Esophagus (tissue), 2 donors: Measurements from ENCODE around the gene LIN37. TPM values are rescaled to one million over a fixed set of nuclear protein-coding genes. Genes with fewer than 3 reads are reported as not detected.
A peak's percentile ranks its signal among the peaks of the same experiment; 100 is the strongest.

ENCODE experiments used
- H3K27ac ChIP-seq, 2 donors: one replicate each; pipeline ENCODE4 v1.5.1; 2013; ENCODE audit warnings: low read depth in 2 of 2, mild to moderate bottlenecking in 2 of 2, inconsistent platforms in 1 of 2, low read length in 1 of 2, moderate library complexity in 1 of 2
- H3K27me3 ChIP-seq, 2 donors: one replicate each; pipeline ENCODE4 v1.6.1; 2013; ENCODE audit warnings: low read length in 2 of 2, control low read depth in 1 of 2, mild to moderate bottlenecking in 1 of 2; ENCODE audit not compliant: insufficient read depth in 2 of 2, control insufficient read depth in 1 of 2
- H3K36me3 ChIP-seq, 2 donors: one replicate each; pipeline ENCODE4 v1.6.1; 2013; ENCODE audit warnings: low read length in 1 of 2; ENCODE audit not compliant: control insufficient read depth in 2 of 2, insufficient read depth in 2 of 2
- H3K4me1 ChIP-seq, 2 donors: one replicate each; pipeline ENCODE4 v1.6.1; 2013; ENCODE audit warnings: low read length in 1 of 2; ENCODE audit not compliant: control insufficient read depth in 2 of 2, insufficient read depth in 2 of 2
- H3K4me3 ChIP-seq, 2 donors: one replicate each; pipeline ENCODE4 v1.5.1; 2013; ENCODE audit warnings: low read length in 2 of 2, mild to moderate bottlenecking in 2 of 2, low read depth in 1 of 2, moderate library complexity in 1 of 2
- H3K9me3 ChIP-seq, 2 donors: one replicate each; pipeline ENCODE4 v1.6.1; 2013; ENCODE audit warnings: mild to moderate bottlenecking in 2 of 2, low read depth in 1 of 2, low read length in 1 of 2, moderate library complexity in 1 of 2; ENCODE audit not compliant: control insufficient read depth in 2 of 2, insufficient read depth in 1 of 2
- WGBS, 2 donors: extraction: QIAGEN DNeasy Blood & Tissue Kit; methylation state at CpG; one replicate each; pipeline ENCODE4 v1.1.7; 2013; 5-methylcytosine and 5-hydroxymethylcytosine counted together
- polyA plus RNA-seq, 2 donors: library from polyadenylated mRNA; stranded (reverse); fragments of 200-250 nt; gene quantifications; one replicate each; pipeline ENCODE4 v1.2.3, GENCODE V29; 2013
- donor health status: healthy with polysubstance abuse.
- donor health status: Bipolar disorder and iron deficiency.

LIN37 gene, protein sequence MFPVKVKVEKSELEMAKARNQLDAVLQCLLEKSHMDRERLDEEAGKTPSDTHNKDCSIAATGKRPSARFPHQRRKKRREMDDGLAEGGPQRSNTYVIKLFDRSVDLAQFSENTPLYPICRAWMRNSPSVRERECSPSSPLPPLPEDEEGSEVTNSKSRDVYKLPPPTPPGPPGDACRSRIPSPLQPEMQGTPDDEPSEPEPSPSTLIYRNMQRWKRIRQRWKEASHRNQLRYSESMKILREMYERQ
- polyA plus RNA-seq, result 10 to 100 TPM; 10.6 to 20.9 TPM

DNA sequence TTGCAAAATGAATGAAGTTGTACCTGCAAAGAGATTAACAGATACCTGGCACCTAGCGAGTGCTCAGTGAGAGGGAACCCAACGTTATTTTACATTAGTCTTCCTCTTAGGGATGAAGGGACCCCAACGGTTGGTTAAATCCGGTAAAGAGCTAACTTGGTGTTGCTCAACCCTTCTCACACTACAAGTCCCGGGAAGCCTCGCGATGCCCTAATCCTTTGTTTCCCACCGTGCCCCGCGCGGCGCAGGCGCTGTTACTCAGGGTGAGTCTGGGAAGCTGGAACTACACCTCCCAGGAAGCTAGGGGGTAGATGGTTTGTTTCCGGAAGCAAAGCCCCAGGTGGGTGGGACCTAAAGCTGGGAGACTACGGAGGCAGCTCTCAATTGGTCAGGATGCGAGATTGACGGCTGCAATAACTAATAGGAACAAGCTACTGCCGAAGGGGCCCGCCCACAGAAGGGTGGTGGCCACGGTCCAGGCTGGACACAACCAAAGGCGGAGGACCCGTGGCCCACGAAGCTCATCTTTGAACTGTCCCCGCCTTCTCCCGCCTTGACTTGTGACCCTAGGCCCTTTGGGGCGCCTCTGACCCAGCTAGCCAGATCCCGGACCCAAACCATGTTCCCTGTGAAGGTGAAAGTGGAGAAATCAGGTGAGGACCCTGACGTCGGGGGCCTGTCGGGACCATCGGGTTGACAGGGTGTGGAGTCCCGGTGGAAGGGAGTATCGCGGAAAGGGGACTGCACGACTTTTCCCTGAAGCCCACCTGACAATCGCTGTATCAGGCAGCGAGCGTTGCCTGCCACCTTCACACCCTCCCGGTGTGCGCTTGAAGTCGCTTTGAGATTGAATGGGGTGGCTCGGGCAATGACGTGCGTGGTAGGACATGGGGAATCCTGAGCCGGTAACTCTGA, at the start of gene LIN37:
Gene LIN37, plus strand, starts transcription at position 471 of the 915 bp plus-strand sequence. Its CDS starts 149 bp downstream, at position 620.
- Histone ChIP-seq H3K27ac (peak within 1 kb of the TSS; percentile 66 to 81), H3K4me1 (peaks cover 3 to 4% of the 10 kb centered on the region in 2 donors), H3K9me3 (no peaks in the 10 kb centered on the region), H3K4me3 (peak within 1 kb of the TSS; percentile 65 to 78), H3K27me3 (no peaks in the 10 kb centered on the region), H3K36me3 (peaks cover 3 to 16% of the 10 kb centered on the region in 2 donors)
- WGBS, 2 donors, result 1% methylated on average over 45 of the region's 45 CpGs

DNA sequence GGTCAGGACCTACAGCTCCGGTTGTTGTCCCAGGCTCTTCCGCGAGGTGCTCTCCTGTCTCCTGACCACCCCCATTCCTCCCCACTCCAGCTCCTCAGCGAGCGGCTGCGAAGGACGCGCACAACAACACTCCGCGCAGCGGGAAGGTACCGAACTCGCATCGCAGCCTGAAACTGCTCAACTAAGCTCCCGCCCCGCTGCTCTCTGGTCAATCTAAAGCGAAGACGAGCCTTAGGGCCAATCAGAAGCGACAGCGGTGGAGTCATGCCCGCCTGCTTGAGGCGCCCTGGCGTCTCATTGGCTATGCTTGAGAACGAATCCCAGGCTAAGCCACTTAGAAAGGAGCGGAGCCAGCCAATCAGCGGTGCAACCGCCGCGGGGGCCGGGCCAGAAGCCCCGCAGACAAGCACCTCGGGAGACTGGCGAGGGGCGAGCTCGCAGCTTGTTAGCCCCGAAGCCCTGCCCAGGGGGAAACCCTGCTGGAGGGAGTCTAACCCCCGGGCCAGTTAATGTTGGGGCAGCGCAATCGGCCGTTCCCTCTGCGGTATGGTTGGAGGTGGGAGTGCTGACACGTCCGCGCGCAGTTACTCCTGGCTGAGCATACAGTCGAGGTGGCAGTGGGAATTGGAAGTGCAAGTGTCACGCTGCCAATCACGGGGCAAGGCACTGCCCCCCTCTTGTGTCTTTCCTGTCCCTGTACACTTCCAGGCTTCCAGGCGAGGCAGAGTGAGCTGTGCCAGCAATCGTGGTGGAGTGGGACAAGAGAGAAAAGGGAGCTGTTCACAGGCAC, 46.0 kb upstream of the LIN37 start:
- 0% methylated on average over 50 of the region's 50 CpGs for WGBS, 2 donors
- H3K36me3 ChIP-seq, result no peaks in the 10 kb centered on the region

DNA sequence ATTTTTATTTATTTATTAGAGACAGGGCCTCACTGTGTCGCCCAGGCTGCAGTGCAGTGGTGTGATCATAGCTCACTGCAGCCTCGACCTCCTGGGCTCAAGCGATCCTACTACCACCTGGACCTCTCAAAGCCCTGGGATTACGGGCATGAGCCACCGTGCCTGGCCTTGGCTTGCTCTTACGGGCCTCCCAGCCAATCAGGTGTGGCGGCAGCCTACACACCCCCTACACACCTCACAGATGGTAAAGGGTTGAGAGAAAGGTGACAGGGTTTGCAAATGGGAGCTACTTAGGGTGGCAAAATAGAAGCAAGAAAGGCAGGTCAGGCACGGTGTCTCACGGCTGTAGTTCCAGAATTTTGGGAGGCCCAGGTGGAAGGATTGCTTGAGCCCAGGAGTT, 45.0 kb upstream of the LIN37 start:
- Histone ChIP-seq H3K4me1 (peaks cover 0 to 14% of the 10 kb centered on the region in 2 donors), H3K27me3 (no peaks in the 10 kb centered on the region), H3K27ac (no peak overlapping the region), H3K9me3 (no peaks in the 10 kb centered on the region), H3K4me3 (no peak overlapping the region), H3K36me3 (no peaks in the 10 kb centered on the region)
- WGBS, 2 donors, result 40 to 46% methylated on average over 9 of the region's 9 CpGs

More for the DNA sequence above, 46.0 kb upstream of the LIN37 start:
- Histone ChIP-seq H3K4me1 (peaks cover 0 to 11% of the 10 kb centered on the region in 2 donors), H3K27ac (peak overlapping the region in 1 of 2 donors; percentile 43), H3K27me3 (no peaks in the 10 kb centered on the region), H3K9me3 (no peaks in the 10 kb centered on the region), H3K4me3 (peak overlapping the region; percentile 67 to 73)

DNA sequence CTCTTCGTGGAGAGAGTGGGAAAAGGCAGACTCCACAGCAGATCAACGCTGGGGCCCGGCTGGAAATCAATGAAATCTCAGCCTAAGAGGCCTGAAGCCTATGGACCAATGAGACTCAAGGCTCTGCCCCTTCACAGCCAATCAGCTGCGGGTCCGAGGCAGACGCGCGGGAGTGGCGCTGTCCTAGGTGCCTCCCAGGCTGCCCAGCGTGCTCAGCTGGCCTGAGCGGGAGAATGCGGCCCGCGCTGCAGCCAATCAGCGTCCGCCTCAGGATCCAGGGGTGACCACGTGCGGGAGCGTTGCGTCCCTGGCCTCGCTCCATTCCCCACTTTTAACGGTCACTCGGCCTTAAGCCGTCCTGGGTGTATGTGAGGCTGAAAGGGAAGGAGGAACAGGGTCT, 44.2 kb upstream of the LIN37 start, which contains the start of gene ZBTB32:
Gene ZBTB32, plus strand, starts transcription at position 341 of the 400 bp plus-strand sequence. CDS start 10,069 bp downstream, outside the sequence.
- Histone ChIP-seq H3K4me1 (peaks cover 0 to 15% of the 10 kb centered on the region in 2 donors), H3K4me3 (no peak within 1 kb of the TSS), H3K9me3 (no peaks in the 10 kb centered on the region), H3K36me3 (no peaks in the 10 kb centered on the region), H3K27ac (no peak within 1 kb of the TSS), H3K27me3 (no peaks in the 10 kb centered on the region)
- 36 to 38% methylated on average over 24 of the region's 24 CpGs for WGBS, 2 donors

DNA sequence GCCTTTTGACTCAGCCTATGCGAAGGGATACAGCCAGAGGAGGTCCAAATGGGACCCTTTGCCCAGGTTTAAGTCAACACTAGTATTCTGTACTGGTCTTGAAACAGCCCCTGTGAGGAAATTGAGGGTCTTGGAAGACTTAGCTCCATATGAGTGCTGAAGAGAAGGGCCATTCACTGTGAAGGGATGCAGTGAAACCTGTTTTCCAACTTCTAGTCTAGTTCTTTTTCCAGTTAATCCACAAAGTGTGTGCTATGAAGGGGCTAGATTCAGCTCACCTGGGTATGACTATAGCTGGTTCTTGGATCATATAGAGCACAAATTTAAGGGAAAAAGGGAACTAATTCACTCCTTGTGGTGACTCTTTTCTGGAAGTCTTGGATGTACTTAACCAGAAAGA, 40.0 kb upstream of the LIN37 start:
- no peaks in the 10 kb centered on the region for H3K36me3 ChIP-seq
- H3K27ac ChIP-seq, result no peak overlapping the region
- H3K9me3 ChIP-seq, result no peaks in the 10 kb centered on the region
- H3K27me3 ChIP-seq, result no peaks in the 10 kb centered on the region
- peaks cover 0 to 12% of the 10 kb centered on the region in 2 donors for H3K4me1 ChIP-seq
- 89 to 95% methylated on average over 1 of the region's 1 CpG for WGBS, 2 donors
- no peak overlapping the region for H3K4me3 ChIP-seq

DNA sequence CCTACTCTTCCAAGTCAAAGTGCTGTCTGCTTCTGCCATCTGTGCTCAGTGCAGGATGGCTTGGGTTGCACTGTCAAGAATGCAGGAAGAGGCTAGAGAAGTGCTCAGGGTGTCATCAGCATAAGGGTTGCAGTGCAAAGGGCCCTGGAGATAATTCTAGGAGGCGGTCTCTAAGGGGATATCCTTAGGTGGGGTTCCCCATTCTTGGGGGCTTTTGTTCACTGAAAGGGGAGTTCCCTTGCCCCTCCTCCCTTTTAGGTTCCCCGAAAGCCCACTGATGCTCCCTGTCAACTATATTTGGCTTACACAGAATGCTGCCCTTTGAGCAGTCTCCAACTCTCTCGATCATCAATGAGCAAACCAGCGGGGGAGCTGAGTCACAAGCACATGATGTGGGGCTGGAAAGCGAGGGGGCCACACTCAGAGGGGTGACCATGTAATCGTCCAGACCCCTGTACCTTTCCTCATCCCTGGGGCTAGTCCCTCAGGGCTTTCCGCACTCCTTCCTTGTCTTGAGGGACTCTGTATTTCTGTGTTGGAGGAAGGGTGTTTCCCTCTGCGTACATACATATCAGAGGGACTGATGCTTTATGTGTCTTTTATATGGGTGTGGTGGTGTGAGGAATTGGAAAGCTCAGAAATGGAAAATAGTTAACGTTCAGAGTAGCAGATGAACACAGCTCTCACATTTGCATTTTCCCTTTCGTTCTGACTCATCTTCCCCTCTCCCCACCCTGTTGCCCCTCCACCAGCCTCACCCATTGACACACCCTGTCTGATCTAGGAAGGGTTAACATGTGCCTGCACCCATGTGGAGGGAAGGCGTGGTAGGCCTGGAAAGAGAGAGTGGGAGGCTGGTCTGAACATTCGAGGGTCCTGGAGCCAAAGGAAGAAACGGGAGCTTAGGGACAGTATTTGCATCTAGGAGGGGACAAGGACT, 37.3 kb upstream of the LIN37 start:
- no peaks in the 10 kb centered on the region for H3K9me3 ChIP-seq
- H3K36me3 ChIP-seq, result no peaks in the 10 kb centered on the region
- H3K27ac ChIP-seq, result peak overlapping the region in 1 of 2 donors; percentile 42
- peaks cover 4 to 21% of the 10 kb centered on the region in 2 donors for H3K4me1 ChIP-seq
- H3K4me3 ChIP-seq, result no peak overlapping the region
- WGBS, 2 donors, result 48 to 54% methylated on average over 13 of the region's 13 CpGs
- no peaks in the 10 kb centered on the region for H3K27me3 ChIP-seq

DNA sequence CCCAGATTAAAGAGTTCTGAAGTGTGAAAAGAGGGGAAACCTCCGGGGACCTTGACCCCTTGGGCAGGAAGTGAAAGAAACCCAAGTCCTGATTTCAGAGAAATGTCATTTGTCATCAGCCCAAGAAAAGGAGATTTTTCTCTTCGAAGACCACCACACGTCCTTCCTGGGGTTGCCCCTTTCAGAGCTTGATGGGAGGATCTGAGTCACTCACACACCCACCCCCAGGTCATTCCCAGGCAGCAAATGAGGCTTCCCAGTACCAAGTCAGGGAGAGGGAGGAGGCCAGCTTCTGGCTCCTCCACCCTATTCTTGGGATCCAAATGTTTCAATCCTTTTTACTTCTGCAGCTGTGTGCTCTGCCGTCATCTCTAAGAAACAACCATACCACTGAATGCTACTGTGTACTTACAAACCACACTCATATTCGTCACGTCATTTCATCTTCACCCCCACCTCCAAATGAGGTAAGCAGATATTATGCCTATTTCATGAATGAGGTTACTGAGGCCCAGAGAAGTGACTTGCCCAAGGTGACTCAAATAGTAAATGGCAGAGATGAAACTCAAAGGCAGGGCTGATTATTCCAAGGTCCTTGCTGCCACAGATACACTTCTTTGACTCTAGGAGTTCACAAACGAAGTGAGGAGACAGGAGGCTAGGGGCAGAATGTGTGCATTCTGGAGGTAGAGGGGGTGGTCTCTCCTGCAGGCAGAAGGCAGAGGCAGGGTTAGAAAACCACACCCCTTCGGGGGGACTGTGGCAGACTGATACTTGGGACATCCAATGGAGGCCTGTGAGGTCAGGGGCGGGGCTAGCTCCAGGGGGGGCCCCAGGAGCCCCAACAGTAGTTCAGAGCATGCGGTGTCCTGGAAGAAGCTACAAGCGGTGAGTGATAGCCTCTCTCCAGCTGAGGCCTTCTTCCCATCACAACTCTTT, 35.5 kb upstream of the LIN37 start:
- no peaks in the 10 kb centered on the region for H3K36me3 ChIP-seq
- WGBS, 2 donors, result 68 to 71% methylated on average over 11 of the region's 11 CpGs

DNA sequence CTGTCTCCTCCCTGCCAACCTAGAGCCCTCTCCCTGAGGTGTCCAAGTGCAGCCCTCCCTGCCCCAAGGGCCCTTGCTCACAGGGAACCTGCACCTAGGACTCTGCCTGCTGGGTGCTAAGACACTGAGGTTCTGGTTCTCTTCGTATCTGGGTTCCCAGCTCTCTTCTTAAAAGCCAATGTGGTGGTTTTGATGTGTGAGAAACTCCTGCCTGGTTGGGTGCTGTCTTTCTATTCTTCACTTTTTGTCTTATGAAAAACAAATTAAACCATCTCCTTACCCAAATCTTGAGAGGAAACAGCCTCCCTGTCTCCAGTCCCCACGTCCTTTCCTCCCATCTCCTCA, 34.9 kb upstream of the LIN37 start:
- peaks cover 4 to 16% of the 10 kb centered on the region in 2 donors for H3K4me1 ChIP-seq
- no peaks in the 10 kb centered on the region for H3K9me3 ChIP-seq
- 73 to 78% methylated on average over 2 of the region's 2 CpGs for WGBS, 2 donors
- no peaks in the 10 kb centered on the region for H3K36me3 ChIP-seq
- H3K4me3 ChIP-seq, result no peak overlapping the region
- H3K27me3 ChIP-seq, result no peaks in the 10 kb centered on the region
- H3K27ac ChIP-seq, result no peak overlapping the region

More for the DNA sequence above, 35.5 kb upstream of the LIN37 start:
- no peaks in the 10 kb centered on the region for H3K9me3 ChIP-seq
- H3K4me3 ChIP-seq, result no peak overlapping the region
- H3K27me3 ChIP-seq, result no peaks in the 10 kb centered on the region
- H3K27ac ChIP-seq, result no peak overlapping the region
- peaks cover 4 to 20% of the 10 kb centered on the region in 2 donors for H3K4me1 ChIP-seq
